Stimulated activated CD4-positive, alpha-beta T cell treated with anti-CD3 and anti-CD28 coated beads, Interleukin-1b, Interleukin-23, amount 100 ng/mL, for 48 hours (primary cell): Measurements from ENCODE around the gene TBC1D17.
A peak's percentile ranks its signal among the peaks of the same experiment; 100 is the strongest.

Experiments
- DNase-seq: peaks from one replicate; pipeline ENCODE4 v3.0.0-alpha.2; 2020

TBC1D17 gene

DNA sequence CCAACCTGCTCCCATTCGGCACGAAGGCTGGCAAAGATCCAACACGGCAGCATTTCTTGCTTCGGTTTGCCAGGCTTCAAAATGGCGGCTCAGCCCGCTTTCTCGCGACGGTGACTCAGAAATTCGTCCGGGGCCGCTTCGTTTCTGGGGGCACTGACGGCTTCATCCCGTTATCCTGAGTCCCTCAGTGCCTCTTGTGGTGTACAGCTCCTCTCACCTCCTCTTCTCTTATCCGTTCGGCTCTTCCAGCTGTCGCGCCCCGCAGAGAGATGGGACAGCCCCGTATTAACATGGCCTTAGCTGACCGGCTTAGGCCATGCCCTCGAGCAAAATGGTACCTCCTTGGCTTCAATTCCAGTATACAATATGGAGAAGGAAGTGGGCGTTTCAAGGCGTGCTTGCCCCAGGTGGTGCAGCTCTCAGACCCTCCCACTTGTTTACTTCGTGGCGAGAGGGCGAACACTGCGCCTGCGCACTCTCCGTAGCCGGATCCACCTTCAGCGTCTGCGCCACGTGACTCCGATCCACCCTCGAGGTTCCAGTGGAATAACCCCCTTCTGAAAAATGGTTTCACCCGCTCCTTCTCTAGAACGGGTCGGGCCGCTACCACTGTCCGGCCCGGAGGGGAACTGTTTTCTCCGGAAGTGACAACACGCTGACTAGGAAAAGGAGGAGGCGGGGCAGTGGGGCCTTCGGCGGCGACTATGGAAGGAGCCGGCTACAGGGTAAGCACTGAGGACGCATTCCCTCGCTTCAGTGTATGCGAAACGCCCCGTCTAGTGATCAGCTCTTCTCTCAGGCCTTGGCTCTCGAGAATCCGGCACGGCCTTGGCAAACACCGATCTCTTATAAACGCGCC is at the start of gene TBC1D17, which contains the start of gene AKT1S1:
Gene TBC1D17 (plus strand): TSS at position 683 of the 859 bp plus-strand sequence. CDS start 22 bp downstream, at position 705.
Gene AKT1S1 (minus strand): TSS at position 336 of the 859 bp plus-strand sequence. CDS start 4,060 bp downstream, outside the sequence.
- DNase-seq, result peak; percentile 99

DNA sequence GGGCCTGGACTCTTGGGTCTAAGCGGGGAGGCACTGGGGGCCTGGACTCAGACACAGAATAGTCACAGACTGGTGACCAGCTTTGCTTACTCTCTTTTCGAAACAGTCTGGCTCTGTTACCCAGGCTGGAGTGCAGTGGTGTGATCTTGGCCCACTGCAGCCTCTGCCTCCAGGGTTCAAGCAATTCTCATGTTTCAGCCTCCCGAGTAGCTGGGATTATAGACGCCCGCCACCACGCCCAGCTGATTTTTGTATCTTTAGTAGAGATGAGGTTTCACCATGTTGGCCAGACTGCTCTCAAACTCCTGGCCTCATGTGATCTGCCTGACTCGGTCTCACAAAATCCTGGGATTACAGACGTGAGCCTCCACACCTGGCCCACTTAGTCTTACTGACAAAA is 48.3 kb upstream of the TBC1D17 start:
- DNase-seq, result no peak

DNA sequence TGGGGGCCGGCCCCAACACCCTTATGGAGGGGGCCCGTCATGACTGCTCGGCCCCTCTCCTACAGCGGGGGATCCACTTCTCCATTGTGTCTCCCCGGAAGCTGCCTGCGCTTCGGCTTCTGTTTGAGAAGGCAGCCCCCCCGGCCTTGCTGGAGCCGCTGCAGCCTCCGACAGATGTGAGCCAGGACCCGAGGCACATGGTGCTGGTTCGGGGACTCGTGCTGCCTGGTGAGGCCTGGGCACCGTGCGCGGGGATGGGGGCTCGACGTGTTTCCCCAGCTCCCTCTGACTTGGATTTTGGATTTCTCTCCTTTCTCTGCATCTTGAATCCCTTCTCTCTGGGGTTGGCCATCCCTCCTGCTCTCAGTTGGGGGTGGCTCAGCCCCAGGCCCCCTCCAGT is 47.8 kb upstream of the TBC1D17 start:
- DNase-seq, result no peak

DNA sequence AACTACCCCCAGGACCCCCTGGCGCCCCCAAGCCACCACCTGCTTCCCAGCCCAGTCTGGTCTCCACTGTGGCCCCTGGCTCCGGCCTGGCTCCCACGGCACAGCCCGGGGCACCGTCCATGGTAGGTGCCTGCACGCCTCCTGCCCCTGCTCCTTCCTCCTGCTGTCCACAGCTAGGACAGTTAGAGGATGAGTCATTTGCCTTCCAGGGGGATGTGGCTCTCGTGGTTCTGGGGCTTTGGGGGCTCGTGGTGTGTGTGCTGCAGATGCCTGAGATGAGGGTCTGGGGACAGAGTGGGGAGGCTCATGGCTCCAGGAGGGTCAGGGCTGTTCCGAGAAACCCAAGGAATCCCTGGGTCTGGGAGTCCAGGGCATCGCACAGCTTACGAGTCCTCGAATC is 46.7 kb upstream of the TBC1D17 start:
- DNase-seq, result no peak

DNA sequence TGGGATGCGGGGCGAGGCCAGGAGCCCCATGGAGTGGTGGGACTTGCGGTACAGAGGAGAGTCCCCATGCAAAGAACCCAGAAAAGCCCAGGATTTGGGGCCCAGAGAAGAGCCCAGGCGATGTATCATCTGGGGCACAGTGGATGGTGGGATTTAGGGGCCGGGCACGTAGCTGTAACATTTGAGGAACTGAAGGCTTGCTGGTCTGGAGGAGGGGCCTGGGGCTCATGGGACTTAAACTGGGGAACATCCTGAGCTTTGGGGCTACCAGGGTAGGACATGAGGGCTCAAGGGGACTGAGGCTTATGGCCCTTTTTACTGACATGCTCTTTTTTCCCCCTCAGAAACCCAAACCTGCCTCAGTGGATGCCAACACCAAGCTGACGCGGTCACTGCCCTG is 45.9 kb upstream of the TBC1D17 start:
- DNase-seq, result no peak

DNA sequence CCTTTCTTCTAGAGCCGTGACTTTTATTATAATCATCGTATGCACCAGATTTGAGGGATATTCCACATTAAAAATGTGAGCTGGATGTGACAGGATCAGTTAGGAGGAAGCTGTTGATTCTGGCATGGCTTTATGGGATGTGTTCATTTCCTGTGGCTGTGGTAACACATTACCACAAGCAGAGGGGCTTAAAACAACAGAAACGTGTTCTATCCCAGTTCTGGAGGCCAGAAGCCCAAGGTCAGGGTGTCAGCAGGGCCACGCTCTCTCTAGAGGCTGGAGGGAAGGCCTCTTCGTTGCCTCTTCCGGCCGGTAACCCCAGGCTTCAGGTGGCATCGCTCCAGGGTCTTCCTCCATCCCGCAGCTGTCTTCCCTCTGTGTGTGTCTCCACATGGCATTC is 44.9 kb upstream of the TBC1D17 start:
- DNase-seq, result no peak

DNA sequence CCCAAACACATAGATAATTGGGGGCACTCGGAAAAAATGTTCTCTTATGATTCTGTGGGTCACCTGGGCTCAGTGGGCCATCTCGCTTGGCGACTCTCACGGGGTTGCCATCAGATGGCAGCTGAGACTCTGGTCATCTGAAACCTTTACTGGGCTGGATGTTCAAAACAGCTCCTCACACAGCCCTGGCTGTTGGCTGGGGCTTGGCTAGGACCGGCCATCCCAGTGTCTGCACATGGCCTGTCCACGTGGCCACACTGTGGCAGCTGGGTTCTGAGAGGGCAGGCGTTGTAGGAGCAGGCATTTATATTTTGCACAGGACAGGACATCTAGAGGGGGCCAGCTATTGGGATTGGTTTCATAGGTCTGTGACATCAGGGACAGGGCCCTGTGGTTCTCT is 43.9 kb upstream of the TBC1D17 start:
- no peak for DNase-seq

DNA sequence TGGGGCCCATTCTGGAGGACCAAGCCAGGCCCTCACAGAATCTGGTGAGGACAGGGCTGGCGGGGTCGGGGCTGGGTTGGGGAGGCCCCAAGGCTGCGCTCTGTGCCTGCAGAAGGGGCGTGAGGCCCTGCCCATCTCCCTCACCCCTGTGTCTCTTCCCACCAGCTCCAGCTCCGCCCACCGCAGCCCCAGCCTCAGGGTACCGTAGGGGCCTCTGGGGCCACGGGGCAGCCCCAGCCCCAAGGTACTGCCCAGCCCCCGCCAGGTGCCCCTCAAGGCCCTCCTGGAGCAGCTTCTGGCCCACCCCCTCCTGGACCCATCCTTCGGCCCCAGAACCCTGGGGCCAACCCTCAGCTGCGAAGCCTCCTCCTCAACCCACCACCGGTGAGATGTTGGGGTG is 41.9 kb upstream of the TBC1D17 start:
- no peak for DNase-seq

DNA sequence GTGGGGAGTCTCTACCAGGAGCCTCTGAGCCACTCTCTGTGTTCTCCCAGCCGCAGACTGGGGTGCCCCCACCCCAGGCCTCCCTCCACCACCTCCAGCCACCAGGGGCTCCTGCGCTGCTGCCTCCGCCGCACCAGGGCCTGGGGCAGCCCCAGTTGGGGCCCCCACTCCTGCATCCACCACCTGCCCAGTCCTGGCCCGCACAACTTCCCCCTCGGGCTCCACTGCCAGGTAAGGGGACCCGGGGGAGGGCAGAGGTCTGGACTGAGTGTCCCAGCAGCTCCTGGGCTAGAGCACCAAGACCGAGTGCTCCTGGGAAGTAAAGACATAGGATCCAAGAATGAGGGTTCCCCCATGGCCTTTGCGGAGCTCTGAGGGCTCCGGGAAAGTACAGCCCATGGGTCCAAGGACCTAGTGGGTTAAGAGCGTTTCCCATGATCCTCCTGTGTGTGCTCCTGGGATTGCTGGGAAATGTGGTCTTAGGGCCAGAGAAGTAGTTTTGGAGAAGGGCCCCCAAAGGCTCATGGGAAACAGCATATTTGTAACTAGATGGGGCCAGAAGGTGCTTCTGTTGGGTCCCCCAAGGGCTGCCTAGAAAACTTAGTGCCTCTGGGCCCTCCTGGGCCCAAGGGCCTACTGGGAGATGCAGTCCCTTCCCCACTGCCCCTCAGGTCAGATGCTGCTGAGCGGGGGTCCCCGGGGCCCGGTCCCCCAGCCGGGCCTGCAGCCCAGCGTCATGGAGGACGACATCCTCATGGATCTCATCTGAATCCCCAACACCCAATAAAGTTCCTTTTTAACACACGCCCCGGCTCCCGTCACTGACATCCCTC is 41.1 kb upstream of the TBC1D17 start:
- no peak for DNase-seq

DNA sequence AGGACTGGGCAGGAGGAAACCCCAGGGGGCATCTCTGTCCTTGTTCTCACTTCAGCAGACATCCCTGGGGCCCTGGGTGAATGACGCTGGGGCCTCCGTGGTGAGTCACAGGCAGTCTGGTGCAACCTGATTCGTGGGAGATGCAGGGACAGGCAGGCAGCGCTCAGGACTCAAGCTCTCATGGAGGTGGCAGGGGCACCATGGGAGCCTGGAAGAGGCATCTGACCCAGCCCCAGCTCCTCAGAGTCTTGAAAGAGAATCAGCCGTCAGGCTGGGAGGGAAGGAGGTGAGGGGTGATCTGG is 40.5 kb upstream of the TBC1D17 start:
- no peak for DNase-seq

DNA sequence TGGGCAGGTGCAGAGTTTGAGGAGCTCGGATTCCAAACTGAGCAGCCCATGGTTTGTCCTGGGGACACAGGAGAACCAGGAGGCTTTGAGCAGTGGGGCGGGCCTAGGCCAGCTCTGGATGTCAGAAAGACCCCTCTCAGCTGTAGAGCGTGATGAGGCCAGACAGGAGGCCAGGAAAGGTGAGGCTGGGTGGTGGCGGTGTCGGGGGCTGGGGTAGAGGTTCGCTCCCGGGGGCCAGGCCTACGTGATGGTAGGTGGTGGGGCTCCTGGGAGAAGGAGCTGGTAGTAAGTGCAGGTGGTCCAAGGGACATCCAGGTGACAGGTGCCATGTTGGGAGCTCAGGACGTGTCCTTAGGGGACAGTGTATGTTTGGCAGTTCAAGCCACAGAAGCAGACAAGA is 40.1 kb upstream of the TBC1D17 start:
- no peak for DNase-seq

DNA sequence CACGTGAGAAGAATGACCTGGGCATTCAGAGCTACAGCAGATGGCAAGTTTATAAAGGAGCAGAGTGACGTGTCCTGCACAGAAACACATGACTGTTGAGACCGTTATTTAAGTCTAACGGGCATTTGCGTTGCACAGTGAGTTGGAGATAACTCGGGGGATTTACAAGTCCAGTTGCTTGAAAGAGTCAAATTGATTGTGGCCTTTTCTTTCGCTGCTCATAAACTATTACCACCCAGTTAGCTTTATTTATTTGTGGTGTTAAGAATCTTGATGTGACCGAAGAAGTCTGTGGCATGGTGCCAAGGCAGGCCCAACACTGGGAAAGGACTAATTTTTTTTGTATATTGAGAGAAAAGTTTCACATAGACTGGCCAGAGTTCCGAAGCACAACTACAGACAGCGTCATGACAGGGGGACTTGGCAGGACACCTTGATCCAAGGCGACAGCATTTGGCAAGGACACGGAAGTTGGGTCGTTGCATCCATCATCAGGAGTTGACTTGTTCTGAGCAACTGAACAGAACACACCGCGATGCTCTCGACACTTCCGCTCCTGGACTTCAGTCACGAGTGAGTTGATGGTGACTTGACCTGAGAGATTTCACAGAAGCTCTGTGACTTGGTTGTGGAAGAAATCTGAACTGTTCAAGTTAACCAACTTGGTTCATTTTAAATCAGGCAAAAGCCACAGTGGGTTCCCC is 38.5 kb upstream of the TBC1D17 start:
- no peak for DNase-seq

DNA sequence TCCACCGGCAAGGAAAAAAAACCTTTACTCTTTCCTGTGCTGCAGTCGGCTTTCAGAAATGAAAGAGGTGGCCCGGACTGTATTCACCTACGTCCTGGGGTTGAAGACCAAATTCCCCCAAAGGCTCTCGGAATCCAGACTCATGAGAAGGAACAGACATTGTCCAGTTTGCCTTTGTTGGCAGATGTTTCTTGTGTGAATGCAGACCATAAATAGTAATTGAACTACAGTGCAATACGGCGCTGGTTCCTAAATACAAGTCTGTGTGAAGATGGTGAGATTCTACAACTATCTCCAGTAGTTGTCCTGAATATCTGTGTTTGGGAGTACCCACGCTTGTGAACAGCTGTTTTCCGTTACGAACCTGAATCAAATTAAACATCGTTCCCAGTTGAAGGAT is 37.8 kb upstream of the TBC1D17 start:
- no peak for DNase-seq

DNA sequence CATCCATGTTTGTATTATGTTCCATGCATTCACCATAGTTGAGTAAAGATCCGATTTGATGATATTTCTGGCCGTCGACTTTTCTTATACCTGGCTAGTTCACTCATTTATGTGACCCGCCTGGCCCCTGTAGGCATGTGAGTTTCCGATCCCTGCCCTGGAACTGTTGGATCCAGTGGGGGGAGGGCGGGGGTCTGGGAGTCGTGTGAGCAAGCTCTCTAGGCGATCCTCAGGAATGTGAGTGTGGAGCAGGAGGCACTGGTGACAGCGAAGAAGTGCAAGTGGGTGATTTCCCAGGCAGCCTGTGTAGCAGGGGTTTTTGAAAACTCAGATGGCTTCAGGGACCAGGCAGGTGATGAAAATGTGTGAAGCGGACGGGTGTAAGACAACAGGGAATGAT is 37.2 kb upstream of the TBC1D17 start:
- no peak for DNase-seq

DNA sequence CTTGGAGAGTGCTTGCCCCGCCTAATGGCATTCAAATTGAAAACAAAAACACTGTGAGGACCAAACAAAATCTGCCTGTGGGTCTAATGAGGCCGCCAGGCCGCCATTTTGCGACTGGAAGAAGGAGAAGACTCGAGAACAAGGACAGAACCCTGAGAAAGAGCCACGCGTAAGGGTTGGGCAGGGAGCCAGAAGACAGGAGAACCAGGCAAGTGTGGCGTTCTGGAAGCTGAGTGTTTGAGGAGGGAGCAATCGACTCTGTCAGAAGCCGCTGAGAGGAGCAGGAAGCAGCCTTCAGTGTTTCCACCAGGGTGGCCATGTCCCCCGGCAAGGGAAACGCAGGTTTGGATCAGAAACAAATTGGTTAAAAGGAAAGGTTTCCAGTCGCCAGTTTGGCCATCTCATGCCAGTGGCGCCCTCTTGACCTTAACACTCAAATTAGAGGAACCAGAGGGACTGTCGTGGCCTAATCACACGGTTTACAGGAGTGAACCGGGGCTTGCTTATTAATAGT is 36.7 kb upstream of the TBC1D17 start:
- no peak for DNase-seq

DNA sequence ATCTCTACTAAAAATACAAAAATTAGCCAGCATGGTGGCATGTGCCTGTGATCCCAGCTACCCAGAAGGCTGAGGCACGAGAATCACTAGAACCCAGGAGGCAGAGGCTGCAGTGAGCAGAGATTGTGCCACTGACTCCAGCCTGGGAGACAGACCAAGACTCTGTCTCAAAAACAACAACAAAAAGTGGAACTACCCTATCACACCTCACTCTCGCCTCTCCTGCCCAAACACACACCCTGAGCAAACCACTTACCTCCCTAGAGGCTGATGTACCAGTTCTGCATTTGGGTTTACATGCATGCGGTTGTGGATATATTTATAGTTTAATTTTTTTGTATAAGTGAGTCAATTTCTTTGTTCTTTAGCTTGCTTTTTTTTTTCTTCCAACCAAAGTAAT is 34.2 kb upstream of the TBC1D17 start:
- no peak for DNase-seq

DNA sequence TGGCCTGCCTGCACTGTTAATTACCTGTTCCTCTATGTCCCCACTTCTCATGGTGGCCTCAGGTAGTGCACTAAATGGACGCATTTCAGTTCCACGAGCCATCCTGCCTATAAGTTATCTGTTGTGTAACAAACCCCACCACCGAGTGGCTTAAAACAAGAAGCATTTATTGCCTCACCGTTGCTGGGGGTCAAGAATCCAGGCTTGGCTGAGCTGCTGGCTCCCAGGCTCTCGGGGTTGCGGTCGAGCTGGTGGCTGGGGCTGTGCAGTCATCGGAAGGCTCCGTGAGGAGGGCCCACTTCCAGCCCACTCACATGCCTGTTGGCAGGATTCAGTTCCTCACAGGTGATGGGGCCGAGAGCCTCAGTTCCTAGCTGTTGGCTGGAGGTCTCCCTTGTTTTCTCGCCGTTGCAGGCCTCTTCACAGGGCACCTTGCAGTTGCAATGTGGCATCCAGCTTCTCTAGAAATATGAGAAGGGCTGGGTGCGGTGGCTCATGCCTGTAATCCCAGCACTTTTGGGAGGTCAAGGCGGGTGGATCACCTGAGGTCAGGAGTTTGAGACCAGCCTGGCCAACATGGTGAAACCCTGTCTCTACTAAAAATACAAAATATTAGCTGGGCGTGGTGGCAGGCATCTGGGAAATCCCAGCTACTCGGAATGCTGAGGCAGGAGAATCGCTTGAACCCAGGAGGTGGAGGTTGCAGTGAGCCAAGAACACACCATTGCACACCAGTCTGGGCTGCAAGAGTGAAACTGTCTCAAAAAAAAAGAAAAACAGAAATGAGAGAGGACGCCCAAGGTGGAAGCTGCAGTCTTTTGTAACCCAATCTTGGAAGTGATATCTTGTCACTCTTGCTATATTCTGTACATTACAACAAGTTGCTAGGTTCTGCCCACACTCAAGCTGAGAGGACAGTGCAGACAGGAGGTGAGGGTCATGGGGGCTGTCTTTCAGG is 33.1 kb upstream of the TBC1D17 start:
- DNase-seq, result no peak

DNA sequence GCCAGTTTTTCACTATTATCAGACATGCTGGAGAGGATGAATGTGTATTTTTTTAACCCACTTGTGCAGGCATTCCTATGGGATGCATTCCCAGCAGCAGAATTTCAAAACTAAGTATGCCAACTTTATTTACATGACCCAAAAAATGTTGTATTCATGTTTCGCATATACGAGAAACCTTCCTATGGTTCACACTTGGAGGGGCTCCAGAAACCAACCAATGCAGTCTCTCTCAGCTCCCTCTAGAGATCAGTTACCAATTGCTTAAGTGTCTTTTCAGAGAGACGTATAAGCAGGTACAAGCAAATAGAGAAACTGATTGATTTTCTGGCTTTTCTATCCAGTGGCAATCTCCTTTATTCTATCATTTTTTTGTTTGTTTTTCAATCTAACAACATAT is 32.1 kb upstream of the TBC1D17 start:
- no peak for DNase-seq

DNA sequence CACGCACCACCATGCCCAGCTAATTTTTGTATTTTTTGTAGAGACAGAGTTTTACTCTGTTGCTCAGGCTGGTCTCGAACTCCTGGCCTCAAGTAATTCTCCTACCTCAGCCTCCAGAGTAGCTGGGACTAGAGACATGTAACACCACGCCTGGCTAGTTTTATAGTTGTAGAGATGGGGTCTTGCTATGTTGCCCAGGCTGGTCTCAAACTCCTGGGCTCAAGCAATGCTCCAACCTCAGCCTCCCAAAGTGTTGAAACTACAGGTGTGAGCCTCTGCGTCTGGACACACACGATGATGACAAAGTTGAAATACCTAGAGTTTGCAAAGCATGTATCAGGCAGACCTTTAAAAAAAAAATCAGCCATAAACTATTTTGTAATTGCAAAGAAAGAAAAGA is 31.1 kb upstream of the TBC1D17 start:
- no peak for DNase-seq

DNA sequence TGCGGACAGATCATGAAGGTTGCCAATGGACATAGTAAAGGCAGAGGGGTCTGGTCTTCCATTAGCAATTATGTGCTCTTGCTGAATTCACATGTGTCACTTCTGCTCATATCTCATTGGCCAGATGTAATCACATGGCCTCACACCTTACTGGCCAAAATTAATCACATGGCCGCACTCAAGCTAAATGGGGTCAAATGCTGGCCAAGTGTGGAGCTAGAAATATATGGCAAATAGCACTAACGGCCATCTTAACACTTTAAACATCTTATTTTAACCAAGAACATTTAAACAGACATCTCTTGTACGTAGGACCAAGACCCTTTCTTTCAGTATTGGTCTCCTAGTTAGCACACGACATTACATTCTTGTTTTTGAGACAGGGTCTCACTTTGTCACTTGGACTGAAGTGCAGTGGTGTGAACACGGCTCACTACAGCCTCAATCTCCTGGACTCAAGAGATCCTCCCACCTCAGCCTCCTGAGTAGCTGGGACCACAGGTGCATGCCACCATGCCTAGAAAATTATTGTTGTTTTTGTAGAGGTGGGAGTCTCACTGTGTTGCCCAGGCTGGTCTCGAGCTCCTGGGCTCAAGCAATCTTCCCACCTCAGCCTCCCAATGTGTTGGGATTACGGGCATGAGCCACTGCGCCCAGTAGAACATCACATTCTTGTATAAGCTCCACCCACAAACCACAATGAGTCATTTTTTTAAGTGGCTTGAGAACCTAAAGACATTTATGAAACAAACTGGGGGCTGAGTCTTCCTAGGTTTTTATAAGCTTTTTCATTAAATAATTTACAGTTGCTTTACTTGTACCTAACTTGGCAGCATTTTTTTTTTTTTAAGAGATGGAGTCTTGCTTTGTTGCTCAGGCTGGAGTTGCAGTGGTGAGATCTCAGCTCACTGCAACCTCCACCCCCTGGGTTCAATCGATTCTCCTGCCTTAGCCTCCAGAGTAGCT is 29.5 kb upstream of the TBC1D17 start:
- DNase-seq, result no peak

DNA sequence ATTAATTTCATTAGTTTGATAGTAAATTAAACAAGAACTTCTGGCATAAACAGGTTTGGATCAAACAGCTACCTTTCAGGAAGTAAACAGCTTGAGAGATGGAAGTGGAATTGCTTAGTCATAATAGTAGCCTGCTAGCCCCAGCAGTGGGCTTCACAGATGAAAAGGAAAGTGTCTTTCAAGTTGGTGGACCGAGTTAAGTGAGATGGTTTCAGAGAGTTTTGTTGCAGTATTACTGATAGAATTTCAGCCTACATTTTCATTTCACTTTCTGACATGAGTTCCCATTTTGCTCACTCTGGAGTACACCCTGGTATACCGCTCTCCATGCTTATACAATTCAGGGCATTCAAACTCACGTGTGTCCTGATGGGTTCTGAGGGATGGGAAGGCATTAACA is 28.6 kb upstream of the TBC1D17 start:
- no peak for DNase-seq
